Motor neuron (in vitro differentiated cells): ENCODE results near the gene GNB2. TPM values are rescaled to one million over a fixed set of nuclear protein-coding genes. Genes with fewer than 3 reads are reported as not detected.
"Not testable (repeated sequence)": the region's sequence is repeated elsewhere in the genome, so short reads cannot be mapped to it uniquely, and the experiment has no call there.

Source experiments
- ATAC-seq, 8 experiments: fragments of 200-7000 bp; cut with Tn5 transposase; replicated peaks in 6 of 8; 2 replicates each; pipeline ENCODE4 v1.8.0; 2021; ENCODE audit warnings: mild to moderate bottlenecking in 8 of 8, moderate library complexity in 8 of 8
- H3K27ac ChIP-seq, 2 donors: fragments of 250-450 bp; sonication (Bioruptor Pico); 2 replicates each; pipeline ENCODE4 v1.9.0; 2021; ENCODE audit warnings: antibody characterized with exemption in 2 of 2, mild to moderate bottlenecking in 2 of 2, moderate library complexity in 1 of 2
- H3K4me1 ChIP-seq, 2 donors: fragments of 250-450 bp; sonication (Bioruptor Pico); replicated peaks in 1 of 2; 2 replicates each; pipeline ENCODE4 v1.6.1; 2021; ENCODE audit warnings: antibody characterized with exemption in 2 of 2, mild to moderate bottlenecking in 2 of 2, moderate library complexity in 1 of 2
- H3K4me3 ChIP-seq, 5 donors: fragments of 250-450 bp; sonication (Bioruptor Pico); 2 replicates each; pipeline ENCODE4 v1.9.0; 2021; ENCODE audit warnings: antibody characterized with exemption in 5 of 5, mild to moderate bottlenecking in 5 of 5, moderate library complexity in 4 of 5
- WGBS, 10 experiments: fragments of 450-650 bp; shearing (Covaris generic); methylation state at CpG; one replicate each; pipeline ENCODE4 v1.0.0; 2022; 5-methylcytosine and 5-hydroxymethylcytosine counted together
- in situ Hi-C, 9 experiments: fragments of 400-800 bp; cut with MboI; loops; one replicate each; pipeline ENCODE4 v1.15.0; 2021; ENCODE audit warnings: low sequenced_read_pairs in 9 of 9, low pct_unique_long_range_greater_than_20kb in 2 of 9; ENCODE audit not compliant: unreplicated experiment in 9 of 9
- total RNA-seq, 8 experiments: library from RNA; unstranded; fragments of 300-600 nt; gene quantifications; 2 replicates each; pipeline versions ENCODE4 v1.2.3 to v1.2.4, GENCODE V29; 2022

GNB2 gene
- total RNA-seq, 8 experiments from 2014 or later, result 141 to 235 (median 188) TPM

GRCh38 chr7:100721505-100721812 is 47.9 kb downstream of the GNB2 start:
- WGBS, 10 experiments, result 60 to 100% (median 80%) methylated on average over 1 to 7 of the region's 8 CpGs; no CpG with 5 or more reads in 6 of the 10 experiments

GRCh38 chr7:100722480-100723212 is 49.1 kb downstream of the GNB2 start:
- in situ Hi-C loops, result loop anchor here in 5 of 9 experiments (25.0 kb wide), 2 partner anchors 115 to 140 kb away; partner anchors contain the start of genes SLC12A9 (in 4 of the 5), TRIP6 (in 4 of the 5) and EPHB4 (in 1 of the 5)
- no peak for ATAC-seq
- Histone ChIP-seq H3K4me1 (peaks cover 0 to 5% of the 10 kb centered on the region in 2 donors), H3K27ac (no peak overlapping the region), H3K4me3 (no peak overlapping the region)
- WGBS, 10 experiments, result 40 to 90% (median 83%) methylated on average over 1 to 4 of the region's 17 CpGs; no CpG with 5 or more reads in 5 of the 10 experiments

More at GRCh38 chr7:100721505-100721812, 47.9 kb downstream of the GNB2 start:
- Histone ChIP-seq H3K27ac (no peak overlapping the region), H3K4me3 (no peak overlapping the region), H3K4me1 (peaks cover 0 to 5% of the 10 kb centered on the region in 2 donors)
- no peak for ATAC-seq
- in situ Hi-C loops, result loop anchor here in 5 of 9 experiments (25.0 kb wide), 2 partner anchors 116 to 141 kb away; partner anchors contain the start of genes SLC12A9 (in 4 of the 5), TRIP6 (in 4 of the 5) and EPHB4 (in 1 of the 5)

DNA sequence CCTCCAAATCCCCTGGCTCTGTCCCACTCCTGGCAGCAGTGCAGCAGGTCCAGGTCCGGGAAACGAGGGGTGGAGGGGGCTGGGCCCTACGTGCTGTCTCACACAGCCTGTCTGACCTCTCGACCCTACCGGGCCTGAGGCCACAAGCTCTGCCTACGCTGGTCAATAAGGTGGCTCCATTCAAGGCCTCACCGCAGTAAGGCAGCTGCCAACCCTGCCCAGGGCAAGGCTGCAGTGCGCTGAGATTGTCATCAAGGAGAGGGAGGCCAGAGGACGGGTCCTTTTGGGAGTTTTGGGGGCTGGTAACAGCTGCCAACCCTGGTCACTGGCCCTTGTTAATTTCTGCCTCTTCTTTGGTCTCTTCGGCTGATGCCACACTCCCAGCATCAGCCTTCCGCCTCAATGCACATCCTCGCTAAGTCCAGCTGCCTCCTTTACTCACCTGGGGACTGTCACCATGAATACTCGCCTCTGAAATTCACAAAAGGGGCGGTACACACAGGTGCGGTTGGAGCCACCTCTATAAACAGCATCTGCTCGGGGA is 50.3 kb downstream of the GNB2 start:
- WGBS, 10 experiments, result 42 to 80% (median 58%) methylated on average over 1 to 7 of the region's 16 CpGs; no CpG with 5 or more reads in 4 of the 10 experiments
- no peak for ATAC-seq
- in situ Hi-C loops, result loop anchor here in 5 of 9 experiments (25.0 kb wide), 2 partner anchors 113 to 138 kb away; partner anchors contain the start of genes SLC12A9 (in 4 of the 5), TRIP6 (in 4 of the 5) and EPHB4 (in 1 of the 5)
- Histone ChIP-seq H3K4me1 (peaks cover 0 to 5% of the 10 kb centered on the region in 2 donors), H3K27ac (no peak overlapping the region), H3K4me3 (no peak overlapping the region)

DNA sequence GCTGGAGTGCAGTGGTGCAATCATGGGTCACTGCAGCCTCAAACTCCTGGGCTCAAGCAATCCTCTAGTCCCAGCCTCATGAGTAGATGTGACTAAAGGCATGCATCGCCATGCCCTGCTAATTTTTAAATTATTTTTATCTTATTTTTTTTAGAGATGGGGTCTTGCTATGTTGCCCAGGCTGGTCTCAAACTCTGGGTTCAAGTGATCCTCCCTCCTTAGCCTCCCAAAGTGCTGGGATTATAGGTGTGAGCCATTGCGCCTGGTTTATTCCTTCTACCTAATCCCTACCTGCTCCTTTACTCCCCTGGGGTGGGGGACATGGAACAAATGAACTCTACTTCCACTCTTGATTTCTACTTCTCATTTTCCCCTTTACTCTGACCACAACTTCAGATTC is 50.8 kb downstream of the GNB2 start:
- 57 to 92% (median 82%) methylated on average over 1 to 2 of the region's 2 CpGs; no CpG with 5 or more reads in 4 of the 10 experiments for WGBS, 10 experiments
- not testable (repeated sequence) for H3K4me3 ChIP-seq, H3K27ac ChIP-seq, ATAC-seq, H3K4me1 ChIP-seq
- in situ Hi-C loops, result loop anchor here in 5 of 9 experiments (25.0 kb wide), 2 partner anchors 113 to 138 kb away; partner anchors contain the start of genes SLC12A9 (in 4 of the 5), TRIP6 (in 4 of the 5) and EPHB4 (in 1 of the 5)

DNA sequence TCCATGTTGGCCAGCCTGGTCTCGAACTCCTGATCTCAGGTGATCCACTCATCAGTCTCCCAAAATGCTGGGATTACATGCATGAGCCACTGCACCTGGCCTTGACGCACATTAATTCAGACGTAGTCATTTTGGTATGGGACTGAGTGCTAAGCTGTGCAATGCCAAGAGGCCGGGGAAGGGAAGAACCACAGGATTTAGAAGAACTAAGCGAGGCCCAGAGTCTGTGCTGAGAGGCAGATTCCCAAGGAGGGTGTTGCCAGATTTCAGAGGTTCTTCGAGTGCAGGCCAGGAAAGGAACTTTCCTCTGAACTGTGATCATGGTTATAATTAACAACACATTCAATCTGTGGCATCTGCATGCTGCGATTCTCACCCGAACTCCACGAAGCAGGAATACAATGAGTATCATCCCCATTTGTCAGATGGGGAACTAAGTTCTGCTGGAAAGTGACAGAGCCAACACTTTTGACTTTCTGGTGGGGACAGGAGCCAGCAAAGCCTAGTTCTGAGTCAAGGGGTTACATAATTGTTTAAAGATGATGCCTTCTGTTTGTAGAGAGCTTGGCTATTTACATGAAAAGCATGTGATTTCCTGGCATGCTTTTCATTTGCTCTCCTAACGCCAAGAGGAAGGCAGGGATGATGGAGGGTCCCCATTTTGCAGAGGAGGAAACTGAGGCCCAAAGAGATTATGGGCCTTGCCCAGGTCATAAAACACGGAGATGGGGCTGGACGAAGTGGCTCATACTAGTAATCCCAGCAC is 53.6 kb downstream of the GNB2 start:
- in situ Hi-C loops, result no loop called here
- H3K27ac ChIP-seq, result no peak overlapping the region
- no peaks in the 10 kb centered on the region for H3K4me1 ChIP-seq
- WGBS, 10 experiments, result 0 to 88% (median 68%) methylated on average over 1 to 9 of the region's 12 CpGs; no CpG with 5 or more reads in 2 of the 10 experiments
- peak in 3 of 8 experiments; percentile 42 to 71 (median 68) for ATAC-seq
- H3K4me3 ChIP-seq, result no peak overlapping the region

GRCh38 chr7:100728196-100728595 is 54.7 kb downstream of the GNB2 start:
- H3K4me3 ChIP-seq, result no peak overlapping the region
- no peak overlapping the region for H3K27ac ChIP-seq
- H3K4me1 ChIP-seq, result no peaks in the 10 kb centered on the region
- no peak for ATAC-seq
- in situ Hi-C loops, result no loop called here
- 29 to 90% (median 64%) methylated on average over 2 to 5 of the region's 8 CpGs; no CpG with 5 or more reads in 3 of the 10 experiments for WGBS, 10 experiments

Other genes with a start within 250 kb of the GNB2 start
- 10 to 100 TPM in 1 of 8 experiments, 1 to 10 TPM in 7; 2.2 to 12.3 (median 3.5) TPM for gene ZCWPW1, start 245.0 kb upstream of the GNB2 start, total RNA-seq
- 10 to 100 TPM; 11.5 to 54.3 (median 29.1) TPM for gene MEPCE, start 243.9 kb upstream of the GNB2 start, total RNA-seq
- gene PPP1R35, start 237.2 kb upstream of the GNB2 start, total RNA-seq, result 10 to 100 TPM; 11.5 to 38.3 (median 20.2) TPM
- 1 to 10 TPM in 2 of 8 experiments, under 1 TPM in 5, not detected in 1; 0.38 to 2.7 (median 0.81) TPM for gene SPACDR, start 209.5 kb upstream of the GNB2 start, total RNA-seq
- 10 to 100 TPM in 7 of 8 experiments, 1 to 10 TPM in 1; 9.9 to 44.4 (median 22.0) TPM for gene TSC22D4, start 194.5 kb upstream of the GNB2 start, total RNA-seq
- 10 to 100 TPM in 5 of 8 experiments, 1 to 10 TPM in 1, under 1 TPM in 2; 0.81 to 30.0 (median 14.4) TPM for gene NYAP1, start 189.8 kb upstream of the GNB2 start, total RNA-seq
- gene AGFG2, start 134.5 kb upstream of the GNB2 start, total RNA-seq, result 10 to 100 TPM in 4 of 8 experiments, 1 to 10 TPM in 4; 2.7 to 22.3 (median 7.5) TPM
- gene SAP25, start 99.8 kb upstream of the GNB2 start, total RNA-seq, result 1 to 10 TPM in 4 of 8 experiments, under 1 TPM in 3, not detected in 1; 0.43 to 2.8 (median 1.0) TPM
- 10 to 100 TPM in 5 of 8 experiments, 1 to 10 TPM in 3; 9.1 to 24.3 (median 18.6) TPM for gene LRCH4, start 87.6 kb upstream of the GNB2 start, total RNA-seq
- gene FBXO24, start 87.4 kb upstream of the GNB2 start, total RNA-seq, result 1 to 10 TPM in 3 of 8 experiments, under 1 TPM in 5; 0.25 to 1.9 (median 0.75) TPM
- 100 to 1,000 TPM in 4 of 8 experiments, 10 to 100 TPM in 1, 1 to 10 TPM in 3; 3.0 to 369 (median 86.9) TPM for gene PCOLCE, start 71.4 kb upstream of the GNB2 start, total RNA-seq
- 10 to 100 TPM in 7 of 8 experiments, 1 to 10 TPM in 1; 9.5 to 20.5 (median 15.2) TPM for gene MOSPD3, start 61.2 kb upstream of the GNB2 start, total RNA-seq
- 1 to 10 TPM in 6 of 8 experiments, under 1 TPM in 2; 0.54 to 3.9 (median 2.5) TPM for gene TFR2, start 32.2 kb upstream of the GNB2 start, total RNA-seq
- 10 to 100 TPM in 5 of 8 experiments, not detected in 3; 29.4 to 51.9 (median 38.1) TPM for gene ACTL6B, start 17.3 kb upstream of the GNB2 start, total RNA-seq
- gene GIGYF1, start 20.5 kb downstream of the GNB2 start, total RNA-seq, result 10 to 100 TPM; 10.6 to 40.7 (median 19.1) TPM
- gene POP7, start 32.4 kb downstream of the GNB2 start, total RNA-seq, result 10 to 100 TPM; 32.0 to 59.6 (median 38.6) TPM
- under 1 TPM in 1 of 8 experiments, not detected in 7; 0.11 TPM for gene EPO, start 46.7 kb downstream of the GNB2 start, total RNA-seq
- gene ZAN, start 59.9 kb downstream of the GNB2 start, total RNA-seq, result under 1 TPM in 6 of 8 experiments, not detected in 2; 0.04 to 0.24 (median 0.14) TPM
- 10 to 100 TPM in 5 of 8 experiments, 1 to 10 TPM in 3; 3.5 to 49.9 (median 17.1) TPM for gene EPHB4, start 153.8 kb downstream of the GNB2 start, total RNA-seq
- gene SLC12A9, start 179.0 kb downstream of the GNB2 start, total RNA-seq, result 10 to 100 TPM in 4 of 8 experiments, 1 to 10 TPM in 4; 6.8 to 29.3 (median 11.9) TPM
- 10 to 100 TPM in 5 of 8 experiments, 1 to 10 TPM in 3; 3.0 to 90.1 (median 22.4) TPM for gene TRIP6, start 193.6 kb downstream of the GNB2 start, total RNA-seq
- gene SRRT, start 201.4 kb downstream of the GNB2 start, total RNA-seq, result 100 to 1,000 TPM in 3 of 8 experiments, 10 to 100 TPM in 5; 28.4 to 149 (median 57.0) TPM
- 1 to 10 TPM; 2.4 to 5.2 (median 2.9) TPM for gene UFSP1, start 216.0 kb downstream of the GNB2 start, total RNA-seq
- 10 to 100 TPM in 4 of 8 experiments, 1 to 10 TPM in 4; 1.3 to 64.5 (median 13.4) TPM for gene ACHE, start 222.1 kb downstream of the GNB2 start, total RNA-seq